ENCODE measurements around the gene TUBAL3. TPM values are rescaled to one million over a fixed set of nuclear protein-coding genes. Genes with fewer than 3 reads are reported as not detected.

The TUBAL3 gene
- total RNA-seq, 1 experiment from 2014 or later = not detected

- Histone ChIP-seq H2BK120ac (ENCODE audit: low read depth, low read length, poor library complexity, severe bottlenecking) (no peak overlapping the region), H4K8ac (replicated peaks; ENCODE audit: insufficient read length, low read depth, low read length) (no peak overlapping the region), H3K23ac (ENCODE audit: insufficient read length, low read depth, low read length) (no peak overlapping the region), H3K9ac (ENCODE audit: extremely low read depth, insufficient read length, low read length) (no peak overlapping the region), H3K23me2 (ENCODE audit: insufficient read length, low read depth, low read length, poor library complexity, severe bottlenecking) (no peaks in the 10 kb centered on the region), H4K5ac (ENCODE audit: insufficient read length, low read depth, low read length) (no peak overlapping the region), H2AFZ (ENCODE audit: low read length) (no peak overlapping the region), H3K27me3 (ENCODE audit: insufficient read depth, low read length) (no peaks in the 10 kb centered on the region), H4K20me1 (ENCODE audit: control insufficient read depth, insufficient read depth, insufficient read length) (no peaks in the 10 kb centered on the region), H3K79me2 (ENCODE audit: insufficient read depth, low read length) (no peaks in the 10 kb centered on the region), H3K9me3 (ENCODE audit: control insufficient read depth, low read depth, low read length) (no peaks in the 10 kb centered on the region), H3K4me1 (ENCODE audit: insufficient read depth, low read length) (no peaks in the 10 kb centered on the region; the same call in 1 of the 2 replicates), H3K18ac (ENCODE audit: insufficient read length, low read depth, low read length) (no peak overlapping the region), H3K4me2 (ENCODE audit: insufficient read depth, insufficient read length, low read length) (no peak overlapping the region), H4K91ac (ENCODE audit: insufficient read length, low read depth, low read length) (no peak overlapping the region), H3K14ac (ENCODE audit: insufficient read depth, low read length) (no peak overlapping the region), H2BK15ac (ENCODE audit: low read depth, low read length) (no peak overlapping the region), H2BK20ac (ENCODE audit: low read depth, low read length, poor library complexity, severe bottlenecking) (no peak overlapping the region), H3T11ph (ENCODE audit: low read length) (no peak overlapping the region), H2BK12ac (ENCODE audit: insufficient read length, low read depth, low read length) (no peak overlapping the region), H3K4ac (ENCODE audit: low read depth, low read length) (no peak overlapping the region), H3K79me1 (ENCODE audit: insufficient read depth, low read depth, low read length, poor library complexity, severe bottlenecking) (no peaks in the 10 kb centered on the region), H2AK5ac (ENCODE audit: insufficient read length, low read length) (no peak overlapping the region), H2BK5ac (ENCODE audit: insufficient read length, low read length) (no peak overlapping the region), H3K27ac (ENCODE audit: insufficient read length, low read depth, low read length) (no peak overlapping the region), H3K56ac (ENCODE audit: insufficient read length, low read depth, low read length) (no peak overlapping the region)
- Mint-ChIP-seq H3K27ac (no peak overlapping the region), H3K4me1 (0 out of 4 replicates have a peak, but pooled peaks cover 0 to 2% of the 10 kb centered on the region in 2 experiments), H3K27me3 (ENCODE audit: low read depth) (peaks cover 2% of the 10 kb centered on the region), H3K9me3 (peaks cover 3 to 45% of the 10 kb centered on the region in 2 experiments), H3K4me3 (no peak overlapping the region), H3K36me3 (ENCODE audit: insufficient read depth in 1 of 3, low read depth in 3 of 3) (no peaks in the 10 kb centered on the region)
- TF ChIP-seq, protein P1, sequence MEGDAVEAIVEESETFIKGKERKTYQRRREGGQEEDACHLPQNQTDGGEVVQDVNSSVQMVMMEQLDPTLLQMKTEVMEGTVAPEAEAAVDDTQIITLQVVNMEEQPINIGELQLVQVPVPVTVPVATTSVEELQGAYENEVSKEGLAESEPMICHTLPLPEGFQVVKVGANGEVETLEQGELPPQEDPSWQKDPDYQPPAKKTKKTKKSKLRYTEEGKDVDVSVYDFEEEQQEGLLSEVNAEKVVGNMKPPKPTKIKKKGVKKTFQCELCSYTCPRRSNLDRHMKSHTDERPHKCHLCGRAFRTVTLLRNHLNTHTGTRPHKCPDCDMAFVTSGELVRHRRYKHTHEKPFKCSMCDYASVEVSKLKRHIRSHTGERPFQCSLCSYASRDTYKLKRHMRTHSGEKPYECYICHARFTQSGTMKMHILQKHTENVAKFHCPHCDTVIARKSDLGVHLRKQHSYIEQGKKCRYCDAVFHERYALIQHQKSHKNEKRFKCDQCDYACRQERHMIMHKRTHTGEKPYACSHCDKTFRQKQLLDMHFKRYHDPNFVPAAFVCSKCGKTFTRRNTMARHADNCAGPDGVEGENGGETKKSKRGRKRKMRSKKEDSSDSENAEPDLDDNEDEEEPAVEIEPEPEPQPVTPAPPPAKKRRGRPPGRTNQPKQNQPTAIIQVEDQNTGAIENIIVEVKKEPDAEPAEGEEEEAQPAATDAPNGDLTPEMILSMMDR (conservative IDR thresholded peaks at IDR 0.05) = no peak
- DNase-seq = no peak
- WGBS (ENCODE audit: extremely low coverage, insufficient read length, low lambda C conversion rate) = no CpG with 5 or more reads among the region's 7 CpGs
Observed at GRCh38 chr10:5360318-5360915, 44.2 kb downstream of the TUBAL3 start.
